Medulla oblongata (tissue), 1 donor: ENCODE results near the gene PGGT1B.
"Not testable (repeated sequence)": the region's sequence is repeated elsewhere in the genome, so short reads cannot be mapped to it uniquely, and the experiment has no call there.

Experiments
- DNase-seq: peaks from one replicate; pipeline ENCODE4 v3.0.0-alpha.2; 2015; ENCODE audit errors: extremely low spot score

Gene PGGT1B

DNA sequence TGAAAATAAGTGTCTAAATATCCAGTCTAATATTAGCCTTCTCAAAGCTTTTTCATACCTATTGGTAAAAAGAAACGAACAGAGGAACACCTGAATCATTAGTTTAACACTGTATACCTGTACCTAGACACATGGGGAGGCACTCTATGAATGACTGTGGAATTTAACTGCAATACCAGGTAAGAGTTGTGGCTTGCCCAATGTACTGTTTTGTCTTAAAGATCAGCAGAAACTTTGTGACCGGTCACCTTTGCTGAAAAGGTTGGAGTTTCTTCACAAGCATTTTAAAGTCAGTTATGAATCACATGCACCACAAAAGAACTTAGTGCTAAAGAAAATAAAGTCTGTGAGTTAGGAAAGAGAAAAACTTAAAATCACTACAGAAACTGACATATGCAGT is 2.4 kb downstream of the PGGT1B start:
- no peak for DNase-seq

GRCh38 chr5:115257981-115258380 is 4.7 kb downstream of the PGGT1B start:
- DNase-seq, result no peak

DNA sequence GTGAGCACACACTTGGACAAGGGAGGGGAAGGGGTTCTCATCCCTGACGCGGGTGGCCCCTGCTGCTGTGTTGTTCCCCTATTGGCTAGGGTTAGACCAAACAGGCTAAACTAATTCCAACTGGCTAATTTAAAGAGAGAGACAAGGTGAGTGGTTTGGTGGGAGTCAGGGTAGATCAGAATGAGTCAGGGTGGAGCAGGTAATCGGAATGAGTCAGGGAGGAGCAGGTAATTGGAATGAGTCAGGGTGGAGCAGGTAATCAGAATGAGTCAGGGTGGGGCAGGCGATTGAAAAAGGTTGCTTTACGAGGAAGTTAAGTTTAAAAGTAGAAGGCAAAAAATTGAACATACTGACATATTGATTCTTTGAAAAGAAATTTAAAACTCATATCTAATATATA is 13.3 kb downstream of the PGGT1B start:
- DNase-seq, result not testable (repeated sequence)

DNA sequence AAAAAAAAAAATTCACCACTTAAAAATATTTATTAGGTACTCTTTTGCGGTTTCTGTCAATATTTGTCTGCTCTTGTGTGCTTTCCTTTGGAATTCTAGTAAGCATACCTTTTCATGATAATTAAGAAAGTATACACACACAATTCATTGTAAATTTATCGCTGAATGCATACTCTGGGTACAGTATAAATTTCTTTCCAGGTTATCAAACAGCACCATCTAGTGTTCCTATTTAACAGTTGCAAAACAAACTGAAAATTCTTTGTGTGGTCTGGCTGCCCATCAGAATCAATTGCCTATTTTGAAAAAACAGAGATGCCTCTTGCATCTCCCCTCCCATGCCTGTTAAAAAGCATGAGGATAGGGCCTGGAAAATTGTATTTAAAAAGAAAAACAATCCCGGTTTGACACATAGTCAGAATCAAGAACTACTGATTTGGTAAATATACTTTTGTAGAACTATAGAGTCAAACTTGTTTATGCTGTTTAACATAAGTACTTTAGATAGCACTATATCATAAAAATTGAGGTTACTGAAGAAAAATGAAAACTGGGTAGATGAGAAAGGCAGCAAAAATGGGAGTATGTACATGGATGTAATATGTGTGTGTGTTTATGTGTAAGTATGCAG is 16.2 kb downstream of the PGGT1B start:
- peak; percentile 62 for DNase-seq

- DNase-seq, result no peak
These were observed 19.3 kb downstream of the PGGT1B start for GRCh38 chr5:115243412-115243811.

DNA sequence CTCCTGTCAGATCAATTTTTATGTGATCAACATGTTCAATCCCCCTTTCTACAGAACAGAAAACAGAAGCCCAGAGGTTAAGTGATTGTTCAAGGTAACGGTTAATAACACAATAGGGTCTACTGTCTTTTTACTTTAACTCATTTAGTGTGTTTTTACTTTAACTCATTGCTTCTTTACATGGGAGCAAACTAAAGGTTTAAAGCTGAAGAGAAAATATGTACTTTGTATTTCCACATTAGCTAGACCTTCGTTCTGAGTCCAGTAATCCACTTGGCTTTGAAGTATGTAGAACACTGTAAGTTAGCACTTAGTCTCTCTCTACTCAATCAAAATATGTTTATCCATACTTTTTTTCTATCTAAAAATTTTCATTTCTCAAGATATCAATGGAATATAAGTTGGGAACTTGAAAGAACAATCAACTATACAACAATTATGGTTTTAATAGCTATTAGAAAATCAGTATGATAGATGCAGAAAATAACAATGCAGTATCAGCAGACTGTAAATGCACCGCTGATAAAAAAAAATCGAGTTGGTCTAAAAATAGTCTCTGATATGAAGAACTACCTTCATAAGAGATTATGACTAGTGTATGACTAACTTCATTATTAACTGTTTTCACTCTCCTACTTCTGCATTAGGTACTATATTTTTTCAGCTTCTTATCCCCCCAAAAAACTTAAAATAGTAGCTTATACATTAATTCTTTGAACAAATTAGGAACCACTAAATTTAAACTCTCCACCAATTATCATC is 20.6 kb downstream of the PGGT1B start:
- DNase-seq, result no peak

- no peak for DNase-seq
These were observed 25.6 kb downstream of the PGGT1B start for GRCh38 chr5:115237066-115237465.

DNA sequence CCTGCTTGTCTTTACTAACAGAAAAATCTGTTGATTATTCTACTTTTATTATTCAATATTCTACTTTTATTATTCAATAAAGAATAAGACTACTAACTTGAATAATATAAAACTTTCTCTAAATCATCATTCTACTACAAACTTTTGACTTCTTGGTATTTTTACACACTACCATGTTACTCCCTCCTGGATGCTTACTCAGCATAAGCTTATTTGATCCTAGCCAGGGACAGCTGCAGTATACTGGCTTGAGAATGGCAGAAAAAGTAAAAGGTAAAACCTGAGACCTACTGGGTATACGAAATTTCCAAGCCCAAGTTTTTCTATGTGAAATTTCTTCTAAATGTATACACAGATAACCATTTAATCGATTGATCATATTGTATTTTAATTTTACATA is 26.1 kb downstream of the PGGT1B start:
- DNase-seq, result no peak

- no peak for DNase-seq
These were observed 31.1 kb downstream of the PGGT1B start for GRCh38 chr5:115231598-115231997.

GRCh38 chr5:115229606-115230005 is 33.1 kb downstream of the PGGT1B start:
- DNase-seq, result no peak

GRCh38 chr5:115227281-115227680 is 35.4 kb downstream of the PGGT1B start:
- DNase-seq, result no peak

- no peak for DNase-seq
These were observed 48.1 kb downstream of the PGGT1B start for GRCh38 chr5:115214541-115214940.

DNA sequence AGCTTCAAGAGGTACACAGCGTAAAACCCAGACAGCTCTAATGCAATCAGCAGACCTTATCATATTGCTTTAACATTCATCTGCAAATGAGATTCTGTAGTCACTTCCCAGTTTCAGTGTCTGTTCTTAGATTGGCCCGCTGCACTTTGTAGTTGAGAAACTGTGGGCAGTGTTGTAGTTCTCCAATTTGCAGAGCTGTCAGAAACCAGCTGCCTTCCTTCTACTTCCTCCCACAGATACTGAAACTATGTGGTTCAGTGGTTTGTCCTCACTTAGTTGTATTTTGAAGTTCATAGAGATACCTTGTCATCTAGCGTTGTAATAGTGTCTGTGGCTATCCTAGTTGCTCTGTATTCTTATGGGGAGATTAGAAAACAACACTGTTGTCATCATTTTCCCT is 53.4 kb downstream of the PGGT1B start:
- peak; percentile 73 for DNase-seq

DNA sequence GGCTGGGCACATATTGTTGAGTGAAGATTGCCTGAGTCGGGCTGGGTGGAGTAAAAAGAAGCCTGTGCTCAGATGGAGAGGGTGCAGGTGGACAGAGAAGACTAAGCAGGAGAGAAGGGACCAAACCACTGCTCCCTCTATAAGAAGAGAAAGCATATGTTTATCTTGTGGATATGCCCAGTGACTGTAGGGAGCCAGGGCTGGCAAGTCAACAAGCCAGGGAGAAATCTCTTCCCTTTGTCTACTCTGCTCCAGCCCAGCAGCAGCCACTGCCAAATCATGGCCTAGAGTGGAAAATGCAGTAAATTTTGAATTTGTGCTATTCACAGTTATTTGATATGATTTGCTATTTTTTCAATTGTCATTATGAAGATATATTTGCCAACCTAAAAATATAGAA is 59.7 kb downstream of the PGGT1B start:
- DNase-seq, result no peak

DNA sequence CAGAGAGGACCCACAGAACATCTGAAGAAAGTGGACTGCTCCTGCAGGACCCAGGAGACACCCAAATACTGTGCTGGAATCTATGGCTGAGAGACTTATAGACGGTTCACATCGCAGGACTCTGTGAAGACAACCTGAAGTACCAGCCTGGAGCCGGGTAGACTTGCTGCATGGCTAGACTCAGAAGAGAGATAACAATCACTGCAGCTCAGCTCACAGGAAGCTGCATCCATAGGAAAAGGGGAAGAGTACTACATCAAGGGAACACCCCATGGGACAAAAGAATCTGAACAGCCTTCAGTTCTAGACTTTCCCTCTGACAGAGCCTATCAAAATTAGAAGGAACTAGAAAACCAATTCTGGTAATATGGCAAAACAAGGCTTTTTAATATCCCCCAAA is 66.5 kb downstream of the PGGT1B start:
- DNase-seq, result no peak

DNA sequence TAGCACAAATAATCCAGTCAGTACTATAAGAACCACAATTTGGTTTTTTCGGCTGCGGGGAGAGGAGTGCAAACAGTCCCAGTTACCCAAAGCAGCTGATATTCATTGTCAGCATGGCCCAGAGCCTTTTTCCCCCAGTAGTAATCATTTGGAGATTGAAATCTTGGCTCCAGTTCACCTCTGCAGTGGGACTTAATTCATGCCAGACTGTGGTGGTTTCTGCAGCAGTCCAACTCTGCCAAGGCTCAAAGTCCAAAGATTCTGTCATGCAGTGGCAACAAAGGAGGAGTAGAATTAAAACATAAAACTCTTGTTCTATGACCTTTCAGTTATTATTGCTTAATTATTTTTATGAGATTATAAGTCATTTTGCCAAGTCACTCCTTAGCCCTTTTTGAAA is 68.0 kb downstream of the PGGT1B start:
- DNase-seq, result peak; percentile 30

DNA sequence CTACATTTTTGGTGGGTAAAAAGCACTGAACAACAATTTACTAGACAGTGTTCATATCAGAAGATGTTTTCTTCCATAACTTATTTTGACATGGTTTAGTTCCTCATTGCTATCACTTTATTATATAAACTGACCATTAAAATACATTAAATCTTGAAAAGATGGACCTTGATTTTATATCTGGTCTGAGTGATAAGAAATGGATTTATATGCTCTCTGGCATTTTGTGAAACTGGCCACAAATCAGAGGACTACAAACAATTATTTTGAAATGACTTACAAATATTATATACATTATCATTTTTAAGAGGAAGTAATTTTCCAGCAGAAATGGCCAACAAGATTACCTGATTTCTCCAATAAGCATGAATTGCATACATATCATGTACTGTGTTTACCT is 69.4 kb downstream of the PGGT1B start:
- no peak for DNase-seq

DNA sequence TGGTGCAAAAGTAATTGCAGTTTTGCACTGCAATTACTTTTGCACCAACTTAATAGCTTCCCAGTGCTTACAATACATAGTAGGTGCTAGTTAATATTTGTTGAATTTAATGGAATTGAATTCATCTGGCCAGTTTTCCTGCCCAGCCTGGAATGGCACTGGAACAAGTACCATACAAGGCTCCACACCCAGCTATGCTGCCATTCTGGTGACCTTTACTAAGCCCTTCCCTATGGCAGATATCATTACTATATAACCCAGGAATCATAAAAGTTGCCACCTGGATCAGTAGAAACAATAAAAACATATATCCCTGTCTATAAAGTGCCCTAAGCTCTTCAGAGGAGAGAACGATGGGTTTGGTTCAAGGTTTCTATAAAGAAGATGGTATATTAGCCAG is 70.6 kb downstream of the PGGT1B start:
- no peak for DNase-seq

DNA sequence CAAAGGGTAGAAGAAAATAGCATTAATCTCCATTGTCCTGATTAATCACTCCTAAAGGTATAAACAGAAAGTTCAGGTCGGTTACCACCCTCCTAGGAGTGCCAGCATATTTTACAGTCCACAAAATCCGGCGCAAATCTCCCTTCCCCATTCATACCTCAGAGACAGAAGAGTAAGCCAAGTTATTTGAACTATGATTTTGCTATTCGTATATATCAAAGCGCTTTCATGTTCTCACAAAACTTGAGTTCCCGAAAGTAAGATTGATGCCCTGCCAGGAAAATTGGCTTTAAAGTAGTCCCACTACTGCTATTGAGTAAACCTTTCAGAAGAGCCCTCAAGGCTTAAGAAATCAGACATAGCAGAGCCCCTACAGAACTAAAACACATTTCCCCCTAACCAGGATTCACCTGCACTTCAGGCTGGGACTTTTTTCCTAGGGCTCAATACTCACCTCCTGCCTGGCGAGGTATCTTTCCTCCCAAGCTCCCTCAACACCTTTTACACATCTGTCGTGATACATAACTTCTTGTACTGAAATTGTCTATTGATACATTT is 71.1 kb downstream of the PGGT1B start:
- no peak for DNase-seq

DNA sequence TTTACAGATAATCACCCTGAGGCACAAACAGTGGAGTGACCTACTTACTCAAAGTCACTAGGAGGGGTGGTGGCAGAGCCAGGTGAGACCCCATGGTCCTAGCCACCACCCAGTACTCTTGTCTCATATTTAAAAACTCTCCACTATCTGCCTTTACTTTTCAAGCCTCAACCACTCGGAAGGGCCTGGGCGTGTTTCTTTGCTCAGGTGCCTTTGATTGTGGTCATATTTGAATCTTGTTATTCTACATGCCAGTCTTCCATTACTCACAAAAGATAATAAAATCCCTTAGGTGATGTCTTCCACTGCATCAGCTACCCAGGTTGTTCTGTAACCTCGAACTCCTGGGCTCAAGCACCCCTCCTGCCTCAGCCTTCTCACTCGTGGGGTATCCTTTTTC is 72.3 kb downstream of the PGGT1B start:
- DNase-seq, result no peak

- DNase-seq, result no peak
These were observed 72.8 kb downstream of the PGGT1B start for GRCh38 chr5:115189866-115190265.

GRCh38 chr5:115186794-115187193 is 75.9 kb downstream of the PGGT1B start:
- no peak for DNase-seq

GRCh38 chr5:115184770-115185169 is 77.9 kb downstream of the PGGT1B start:
- no peak for DNase-seq
